Heart right ventricle (tissue), 16 donors: ENCODE measurements around the gene CDAN1. TPM values are rescaled to one million over a fixed set of nuclear protein-coding genes. Genes with fewer than 3 reads are reported as not detected.

Source experiments
- ATAC-seq, 8 donors: fragments of 200-7000 bp; cut with Tn5 transposase; one replicate each; pipeline ENCODE4 v1.9.1; 2020; ENCODE audit warnings: mild to moderate bottlenecking in 8 of 8, moderate library complexity in 8 of 8, moderate number of reproducible peaks in 1 of 8
- DNase-seq, 2 donors: peaks; one replicate each; pipeline ENCODE4 v3.0.0-alpha.2; 2020
- H3K27ac ChIP-seq, 10 donors: fragments of 200-600 bp; sonication (generic) in 2 of 10; one replicate each; pipeline versions ENCODE4 v1.5.0 to v1.8.0; 2020 to 2022; ENCODE audit warnings: mild to moderate bottlenecking in 3 of 10
- H3K27me3 ChIP-seq, 7 donors: fragments of 200-600 bp; one replicate each; pipeline ENCODE4 v1.8.0; 2021 to 2022; ENCODE audit warnings: mild to moderate bottlenecking in 2 of 7
- H3K36me3 ChIP-seq, 9 donors: fragments of 200-600 bp; sonication (generic) in 1 of 9; one replicate each; pipeline versions ENCODE4 v1.5.0 to v1.8.0; 2020 to 2022; ENCODE audit warnings: mild to moderate bottlenecking in 2 of 9
- H3K4me1 ChIP-seq, 9 donors: fragments of 200-600 bp; sonication (generic) in 1 of 9; one replicate each; pipeline versions ENCODE4 v1.5.0 to v1.8.0; 2020 to 2022; ENCODE audit warnings: mild to moderate bottlenecking in 4 of 9
- H3K4me3 ChIP-seq, 10 donors: fragments of 200-600 bp; sonication (generic) in 2 of 10; one replicate each; pipeline versions ENCODE4 v1.5.0 to v1.8.0; 2020 to 2022; ENCODE audit warnings: mild to moderate bottlenecking in 7 of 10, moderate library complexity in 2 of 10
- H3K9me3 ChIP-seq, 11 donors: fragments of 200-600 bp in 10 of 11; sonication (generic) in 2 of 11; one replicate each; pipeline versions ENCODE4 v1.5.0 to v1.8.0; 2013 to 2022; ENCODE audit warnings: mild to moderate bottlenecking in 2 of 11, control low read depth in 1 of 11, moderate library complexity in 1 of 11
- WGBS, 2 donors: extraction: QIAGEN DNeasy Blood & Tissue Kit; methylation state at CpG; one replicate each; pipeline ENCODE4 v1.1.7; 2013; ENCODE audit warnings: inconsistent platforms in 1 of 2; 5-methylcytosine and 5-hydroxymethylcytosine counted together
- intact Hi-C, 10 donors: fragments of 100-400 bp; cut with DNase I; formaldehyde crosslinking; loops; one replicate each; pipeline versions ENCODE4 v1.11.1 to v1.14.2; 2022
- polyA plus RNA-seq, 2 donors: library from polyadenylated mRNA; stranded (reverse); fragments of 200-250 nt; gene quantifications; one replicate each; pipeline ENCODE4 v1.2.3, GENCODE V29; 2013
- total RNA-seq, 10 donors: library from RNA; stranded (reverse); fragmentation: NEBNext Ultra II Directional in 3 of 10; extraction: Animal tissue kit (Norgen Biotek cat#: 25700) in 3 of 10; gene quantifications; one replicate each; pipeline versions ENCODE4 v1.2.1 to v1.2.4, GENCODE V29; 2021 to 2023
- TF ChIP-seq, protein P1 (sequence below), 9 donors: fragments of 200-600 bp; sonication (generic) in 2 of 9; IDR thresholded peaks; one replicate each; pipeline versions ENCODE4 v1.5.0 to v1.8.0; 2021 to 2022; ENCODE audit warnings: antibody characterized with exemption in 9 of 9, mild to moderate bottlenecking in 5 of 9, moderate library complexity in 1 of 9
- donor health status: Arrhythmogenic right ventricular cardiomyopathy.
- donor health status: ischemic (EF 13 %, LVEDD 7.1; RV severe dilation, severe dysfunction).
- donor health status: healthy with polysubstance abuse.
- donor health status: DM: no; HTN: yes; CAD: no.
- donor health status: DM: no; HTN: no; CAD: no.
- donor health status: ischemic (EF 25% LVEDD 6.9; RV normal size, moderate dysfunction).
- donor health status: ischemic (EF 25% LVEDD 5.7; RV mildly dilated, moderate dysfunction).
- donor health status: healthy.
- donor health status: DM: yes; HTN: yes; CAD: no.
- donor health status: Ischemic cardiomyopathy.
- donor health status: ischemic (EF 35%, LVEDD 5.7; RV mildly dilated, moderate dysfunction).
- donor health status: nonischemic (EF 11% LVEDD 7.7; RV severe dilation, severe dysfunction).
- donor health status: DM: yes; HTN: yes; CAD: no.
- donor health status: PGD.
- donor health status: ischemic (EF 29% LVEDD 5.4; RV normal size, mild dysfunction).
- donor health status: nonischemic (EF 23%, LVEDD 6.1; RV moderate dilation, normal function).

CDAN1 gene
- total and polyA plus RNA-seq, 12 donors, result 4.4 to 13.8 (median 6.8) TPM

DNA sequence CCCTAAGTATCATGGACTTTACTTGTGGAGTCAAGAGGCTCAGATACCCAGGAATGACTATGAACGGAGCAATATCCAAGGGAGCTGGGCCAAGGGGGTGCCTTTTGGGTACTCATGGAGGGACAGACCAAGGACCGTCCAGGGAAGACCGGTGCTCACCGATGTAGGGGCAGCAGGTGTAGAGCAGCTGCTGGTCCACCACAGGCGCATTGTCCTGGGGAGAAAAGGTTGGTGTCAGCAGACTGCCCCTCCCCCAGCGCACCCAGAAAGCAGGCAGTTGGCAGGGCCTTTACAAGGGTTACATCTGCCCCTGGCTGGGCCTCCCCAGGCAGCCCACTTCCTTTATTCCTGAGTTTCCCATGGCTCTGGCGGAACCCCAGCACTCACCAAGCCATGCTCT lies 7.5 kb downstream of the CDAN1 start:
- no peaks in the 10 kb centered on the region for H3K9me3 ChIP-seq
- TF ChIP-seq, protein P1, sequence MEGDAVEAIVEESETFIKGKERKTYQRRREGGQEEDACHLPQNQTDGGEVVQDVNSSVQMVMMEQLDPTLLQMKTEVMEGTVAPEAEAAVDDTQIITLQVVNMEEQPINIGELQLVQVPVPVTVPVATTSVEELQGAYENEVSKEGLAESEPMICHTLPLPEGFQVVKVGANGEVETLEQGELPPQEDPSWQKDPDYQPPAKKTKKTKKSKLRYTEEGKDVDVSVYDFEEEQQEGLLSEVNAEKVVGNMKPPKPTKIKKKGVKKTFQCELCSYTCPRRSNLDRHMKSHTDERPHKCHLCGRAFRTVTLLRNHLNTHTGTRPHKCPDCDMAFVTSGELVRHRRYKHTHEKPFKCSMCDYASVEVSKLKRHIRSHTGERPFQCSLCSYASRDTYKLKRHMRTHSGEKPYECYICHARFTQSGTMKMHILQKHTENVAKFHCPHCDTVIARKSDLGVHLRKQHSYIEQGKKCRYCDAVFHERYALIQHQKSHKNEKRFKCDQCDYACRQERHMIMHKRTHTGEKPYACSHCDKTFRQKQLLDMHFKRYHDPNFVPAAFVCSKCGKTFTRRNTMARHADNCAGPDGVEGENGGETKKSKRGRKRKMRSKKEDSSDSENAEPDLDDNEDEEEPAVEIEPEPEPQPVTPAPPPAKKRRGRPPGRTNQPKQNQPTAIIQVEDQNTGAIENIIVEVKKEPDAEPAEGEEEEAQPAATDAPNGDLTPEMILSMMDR (IDR thresholded peaks at IDR 0.05), result no peak
- H3K36me3 ChIP-seq, result peaks cover 0 to 100% (median 83%) of the 10 kb centered on the region in 9 donors
- H3K27me3 ChIP-seq, result no peaks in the 10 kb centered on the region
- 91 to 97% methylated on average over 7 of the region's 7 CpGs for WGBS, 2 donors
- H3K27ac ChIP-seq, result no peak overlapping the region
- H3K4me1 ChIP-seq, result no peaks in the 10 kb centered on the region
- intact Hi-C loops, result loop anchor here in 1 of 10 donors (10.0 kb wide), 1 partner anchor 55 kb away; no protein-coding TSS in a partner anchor
- no peak for ATAC-seq
- H3K4me3 ChIP-seq, result no peak overlapping the region
- no peak for DNase-seq

DNA sequence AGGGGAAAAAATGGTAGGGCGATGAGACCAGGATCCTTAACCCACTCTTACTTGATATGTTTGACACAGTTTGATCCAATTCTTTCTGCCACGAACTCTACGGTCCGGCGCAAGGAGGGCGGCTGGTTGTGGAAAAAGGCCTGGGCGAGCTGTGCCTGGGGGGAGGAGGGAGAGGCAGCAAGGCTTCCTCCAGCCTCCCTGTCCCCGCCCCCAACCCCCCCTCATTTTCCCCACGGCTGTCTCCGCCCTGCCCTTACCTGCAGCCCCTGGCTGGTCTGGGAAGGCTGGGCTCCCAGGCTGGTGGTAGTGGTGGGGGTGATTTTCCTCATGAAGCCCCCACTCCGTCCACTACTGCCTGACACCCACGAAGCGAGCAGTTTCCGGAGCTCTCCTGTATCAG lies 8.0 kb downstream of the CDAN1 start:
- Histone ChIP-seq H3K4me3 (no peak overlapping the region), H3K27ac (no peak overlapping the region), H3K27me3 (no peaks in the 10 kb centered on the region), H3K9me3 (no peaks in the 10 kb centered on the region), H3K4me1 (no peaks in the 10 kb centered on the region), H3K36me3 (peaks cover 0 to 100% (median 84%) of the 10 kb centered on the region in 9 donors)
- TF ChIP-seq, protein P1 (IDR thresholded peaks at IDR 0.05), result no peak
- intact Hi-C loops, result loop anchor here in 1 of 10 donors (10.0 kb wide), 1 partner anchor 56 kb away; no protein-coding TSS in a partner anchor
- 86 to 89% methylated on average over 13 to 14 of the region's 14 CpGs for WGBS, 2 donors
- DNase-seq, result no peak
- peak in 1 of 8 donors; percentile 20 for ATAC-seq

GRCh38 chr15:42728560-42728959 lies 8.4 kb downstream of the CDAN1 start:
- H3K4me3 ChIP-seq, result no peak overlapping the region
- ATAC-seq, result no peak
- peaks cover 0 to 100% (median 84%) of the 10 kb centered on the region in 9 donors for H3K36me3 ChIP-seq
- H3K4me1 ChIP-seq, result no peaks in the 10 kb centered on the region
- H3K27ac ChIP-seq, result no peak overlapping the region
- TF ChIP-seq, protein P1 (IDR thresholded peaks at IDR 0.05), result no peak
- no peaks in the 10 kb centered on the region for H3K9me3 ChIP-seq
- WGBS, 2 donors, result 77 to 93% methylated on average over 5 of the region's 5 CpGs
- H3K27me3 ChIP-seq, result no peaks in the 10 kb centered on the region
- no peak for DNase-seq
- intact Hi-C loops, result loop anchor here in 1 of 10 donors (10.0 kb wide), 1 partner anchor 56 kb away; no protein-coding TSS in a partner anchor

DNA sequence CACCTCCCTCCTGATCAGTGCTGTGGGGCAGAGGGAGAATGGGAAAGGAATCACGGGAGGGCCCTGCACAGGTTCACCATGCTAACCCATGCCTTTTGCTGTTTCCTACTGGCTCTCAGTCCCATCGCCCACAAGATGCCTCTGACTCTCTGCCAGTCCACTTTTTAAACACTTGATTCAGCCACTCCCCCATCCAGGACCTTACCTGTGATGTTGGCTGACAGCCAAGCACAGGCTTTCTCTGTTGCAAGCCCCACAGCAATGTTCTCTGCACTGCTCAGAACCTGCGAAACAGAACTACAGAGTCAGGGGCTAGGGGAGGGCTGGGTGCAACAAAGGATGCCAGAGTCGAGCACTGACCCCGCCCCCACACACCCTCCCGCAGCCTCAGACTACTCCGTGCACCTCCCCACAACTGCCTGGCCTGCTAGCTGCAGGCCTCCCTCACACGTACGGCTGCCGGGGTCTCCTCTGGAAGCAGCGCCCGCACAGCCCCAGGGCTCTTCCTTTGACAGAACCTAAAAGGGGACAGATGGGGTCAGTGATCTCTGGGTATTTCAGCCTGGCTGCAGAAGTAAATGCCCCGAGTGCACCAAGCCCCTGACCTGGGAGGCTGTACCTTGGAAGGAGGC lies 9.1 kb downstream of the CDAN1 start:
- DNase-seq (no peak), ATAC-seq (no peak)
- TF ChIP-seq, protein P1 (IDR thresholded peaks at IDR 0.05), result no peak
- intact Hi-C loops, result loop anchor here in 1 of 10 donors (10.0 kb wide), 1 partner anchor 57 kb away; no protein-coding TSS in a partner anchor
- Histone ChIP-seq H3K27me3 (no peaks in the 10 kb centered on the region), H3K4me3 (no peak overlapping the region), H3K4me1 (no peaks in the 10 kb centered on the region), H3K36me3 (peaks cover 0 to 100% (median 83%) of the 10 kb centered on the region in 9 donors), H3K9me3 (no peaks in the 10 kb centered on the region), H3K27ac (no peak overlapping the region)
- WGBS, 2 donors, result 84% methylated on average over 13 of the region's 13 CpGs
